ENCODE data around the gene PLCB3. TPM values are rescaled to one million over a fixed set of nuclear protein-coding genes. Genes with fewer than 3 reads are reported as not detected.

Gene PLCB3
- total RNA-seq, 1 donor from 2014 or later: 20.8 TPM

DNA sequence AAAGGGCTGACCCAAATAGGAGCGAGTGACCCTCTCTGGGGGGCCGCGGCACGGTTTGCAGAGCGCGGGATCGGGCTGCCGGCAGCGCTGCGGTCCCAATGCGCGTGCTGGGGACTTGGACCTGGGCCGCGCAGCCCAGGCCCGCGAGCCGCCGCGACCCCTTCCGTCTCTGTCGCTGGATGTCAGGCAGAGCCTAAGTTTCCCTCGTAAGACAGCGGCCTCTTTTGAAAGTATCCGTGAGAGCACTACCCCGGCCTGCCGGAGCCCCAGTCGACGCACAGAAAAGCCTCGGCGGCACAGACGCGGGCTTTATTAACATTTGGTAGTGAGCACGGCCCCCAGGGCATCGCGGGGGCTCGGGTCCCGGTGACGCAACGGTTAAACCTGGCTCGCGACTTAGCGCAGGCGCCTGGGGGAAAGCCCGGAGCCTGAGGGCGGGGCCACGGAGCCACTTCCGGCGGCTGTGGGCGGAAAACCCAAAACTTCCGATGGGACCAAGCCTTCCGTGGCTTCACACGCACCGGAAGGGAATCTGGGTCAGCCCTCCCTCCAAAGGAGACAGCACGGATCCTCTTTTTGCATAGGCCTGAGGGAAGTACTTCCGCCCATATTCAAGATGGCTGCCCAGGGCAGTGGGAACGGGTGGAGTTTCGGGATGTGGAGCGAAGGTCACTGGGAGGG is 18.4 kb downstream of the PLCB3 start:
- H3K27me3 ChIP-seq (ENCODE audit: control insufficient read depth, insufficient read depth, low read length): no peaks in the 10 kb centered on the region
- FAIRE-seq (no peak), DNase-seq (ENCODE audit: low read depth) (peak; percentile 98)
- TF ChIP-seq, protein P1, sequence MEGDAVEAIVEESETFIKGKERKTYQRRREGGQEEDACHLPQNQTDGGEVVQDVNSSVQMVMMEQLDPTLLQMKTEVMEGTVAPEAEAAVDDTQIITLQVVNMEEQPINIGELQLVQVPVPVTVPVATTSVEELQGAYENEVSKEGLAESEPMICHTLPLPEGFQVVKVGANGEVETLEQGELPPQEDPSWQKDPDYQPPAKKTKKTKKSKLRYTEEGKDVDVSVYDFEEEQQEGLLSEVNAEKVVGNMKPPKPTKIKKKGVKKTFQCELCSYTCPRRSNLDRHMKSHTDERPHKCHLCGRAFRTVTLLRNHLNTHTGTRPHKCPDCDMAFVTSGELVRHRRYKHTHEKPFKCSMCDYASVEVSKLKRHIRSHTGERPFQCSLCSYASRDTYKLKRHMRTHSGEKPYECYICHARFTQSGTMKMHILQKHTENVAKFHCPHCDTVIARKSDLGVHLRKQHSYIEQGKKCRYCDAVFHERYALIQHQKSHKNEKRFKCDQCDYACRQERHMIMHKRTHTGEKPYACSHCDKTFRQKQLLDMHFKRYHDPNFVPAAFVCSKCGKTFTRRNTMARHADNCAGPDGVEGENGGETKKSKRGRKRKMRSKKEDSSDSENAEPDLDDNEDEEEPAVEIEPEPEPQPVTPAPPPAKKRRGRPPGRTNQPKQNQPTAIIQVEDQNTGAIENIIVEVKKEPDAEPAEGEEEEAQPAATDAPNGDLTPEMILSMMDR (IDR thresholded peaks at IDR 0.05; ENCODE audit: insufficient read depth, low read length, severe bottlenecking): peak; percentile 10
- peak overlapping the region; percentile 73 for H3K4me3 ChIP-seq (ENCODE audit: low read depth, low read length)
- H3K36me3 ChIP-seq (ENCODE audit: control insufficient read depth, insufficient read depth, low read length): peaks cover 16% of the 10 kb centered on the region

DNA sequence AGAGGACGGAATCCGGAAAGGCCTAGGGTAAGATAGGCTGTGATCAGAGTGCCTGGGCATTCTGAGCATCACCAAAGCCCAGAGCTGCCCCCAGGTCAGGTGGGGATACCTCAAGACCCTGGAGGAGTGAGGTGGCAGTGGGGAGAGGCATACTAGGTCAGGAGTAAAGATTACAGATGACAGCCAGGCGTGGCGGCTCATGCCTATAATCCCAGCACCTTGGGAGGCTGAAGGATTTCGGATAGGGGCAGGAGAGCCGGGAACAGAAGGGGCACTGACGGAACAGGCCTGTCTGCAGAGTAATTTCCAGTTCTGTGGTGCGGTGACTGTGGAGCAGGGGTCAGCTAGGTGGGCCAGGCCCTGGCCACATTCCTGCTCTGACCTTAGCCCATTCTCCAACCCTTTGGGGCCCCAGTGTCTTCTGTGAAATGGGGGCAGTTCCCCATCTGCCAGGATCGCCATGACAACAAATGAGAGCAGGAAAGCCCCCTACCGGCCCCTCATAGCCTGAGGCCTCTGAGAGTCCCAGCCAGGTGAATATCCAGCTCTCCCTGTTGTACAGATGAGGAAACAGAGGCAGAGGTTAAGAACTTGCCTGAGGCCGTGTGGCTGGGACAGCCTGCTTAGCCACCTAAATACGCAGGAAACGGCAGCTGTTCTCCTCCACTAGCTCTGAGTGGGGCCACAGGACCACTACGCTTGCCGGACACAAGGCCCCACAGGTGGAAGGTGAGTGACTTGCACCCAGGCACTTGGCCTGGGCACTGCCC is 23.9 kb downstream of the PLCB3 start:
- TF ChIP-seq, protein P1 (IDR thresholded peaks at IDR 0.05; ENCODE audit: insufficient read depth, low read length, severe bottlenecking): no peak
- Histone ChIP-seq H3K4me3 (ENCODE audit: low read depth, low read length) (no peak overlapping the region), H3K36me3 (ENCODE audit: control insufficient read depth, insufficient read depth, low read length) (peaks cover 10% of the 10 kb centered on the region), H3K27me3 (ENCODE audit: control insufficient read depth, insufficient read depth, low read length) (no peaks in the 10 kb centered on the region)
- FAIRE-seq: no peak
- DNase-seq (ENCODE audit: low read depth): no peak

DNA sequence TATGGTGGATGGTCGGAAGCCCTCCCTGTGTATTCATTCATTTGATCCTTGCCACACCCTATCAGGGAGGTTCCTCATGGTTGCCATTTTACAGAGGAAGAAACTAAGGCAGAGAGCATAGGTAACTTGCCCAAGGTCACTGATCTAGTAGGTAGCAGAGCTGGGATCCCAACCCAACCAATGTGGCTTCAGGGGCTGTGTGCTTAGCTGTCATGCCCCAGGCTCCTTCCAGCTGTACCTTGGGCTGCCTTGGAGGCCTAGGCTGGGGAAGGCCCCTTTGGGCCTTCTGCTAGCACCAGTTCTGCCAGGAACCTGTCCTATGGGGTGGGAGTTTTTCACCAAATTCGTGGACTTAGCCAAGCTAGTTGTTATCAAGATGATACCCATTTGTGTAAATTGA is 24.5 kb downstream of the PLCB3 start:
- no peak for DNase-seq (ENCODE audit: low read depth)
- H3K27me3 ChIP-seq (ENCODE audit: control insufficient read depth, insufficient read depth, low read length): no peaks in the 10 kb centered on the region
- FAIRE-seq: no peak
- TF ChIP-seq, protein P1 (IDR thresholded peaks at IDR 0.05; ENCODE audit: insufficient read depth, low read length, severe bottlenecking): no peak
- peaks cover 10% of the 10 kb centered on the region for H3K36me3 ChIP-seq (ENCODE audit: control insufficient read depth, insufficient read depth, low read length)
- no peak overlapping the region for H3K4me3 ChIP-seq (ENCODE audit: low read depth, low read length)

DNA sequence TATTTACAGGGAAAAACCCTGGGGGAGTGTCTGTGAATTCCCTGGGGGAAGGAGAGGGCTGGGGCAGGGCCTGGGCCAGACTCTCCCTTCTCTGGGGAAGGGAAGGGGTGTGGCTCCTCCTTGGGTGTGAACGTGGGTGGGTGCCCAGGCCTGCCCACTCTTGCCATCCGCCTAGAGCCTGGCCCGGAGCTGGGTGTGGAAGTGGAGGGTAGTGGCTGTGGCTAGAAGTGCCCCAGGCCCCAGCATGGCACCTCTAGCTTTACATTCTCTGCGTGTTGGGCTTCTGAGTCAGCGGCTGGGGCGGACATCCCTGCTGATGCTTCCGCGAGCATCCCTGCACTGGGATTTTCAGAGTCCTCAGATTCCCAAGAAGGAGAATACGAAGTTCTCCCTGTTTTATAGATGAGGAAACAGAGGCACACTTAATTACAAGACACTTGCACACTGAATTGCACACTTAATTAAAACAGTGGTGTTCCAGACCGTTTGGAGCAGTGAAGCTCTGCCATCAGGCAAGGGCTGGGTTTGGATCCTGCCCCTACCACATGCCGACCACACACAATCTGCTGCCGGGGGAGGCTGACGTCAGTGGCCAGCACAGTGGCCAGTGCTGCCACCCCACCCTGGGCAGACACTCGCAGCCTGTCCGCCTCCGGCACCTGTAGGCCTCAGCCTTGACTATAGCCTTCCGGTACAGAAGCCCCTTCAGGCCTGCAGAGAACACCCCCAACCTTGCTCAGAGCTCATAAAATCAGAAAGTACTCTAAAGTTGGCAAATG is 25.5 kb downstream of the PLCB3 start:
- TF ChIP-seq, protein P1 (IDR thresholded peaks at IDR 0.05; ENCODE audit: insufficient read depth, low read length, severe bottlenecking): no peak
- DNase-seq (ENCODE audit: low read depth): peak; percentile 88
- Histone ChIP-seq H3K27me3 (ENCODE audit: control insufficient read depth, insufficient read depth, low read length) (no peaks in the 10 kb centered on the region), H3K36me3 (ENCODE audit: control insufficient read depth, insufficient read depth, low read length) (peaks cover 10% of the 10 kb centered on the region), H3K4me3 (ENCODE audit: low read depth, low read length) (no peak overlapping the region)
- no peak for FAIRE-seq

DNA sequence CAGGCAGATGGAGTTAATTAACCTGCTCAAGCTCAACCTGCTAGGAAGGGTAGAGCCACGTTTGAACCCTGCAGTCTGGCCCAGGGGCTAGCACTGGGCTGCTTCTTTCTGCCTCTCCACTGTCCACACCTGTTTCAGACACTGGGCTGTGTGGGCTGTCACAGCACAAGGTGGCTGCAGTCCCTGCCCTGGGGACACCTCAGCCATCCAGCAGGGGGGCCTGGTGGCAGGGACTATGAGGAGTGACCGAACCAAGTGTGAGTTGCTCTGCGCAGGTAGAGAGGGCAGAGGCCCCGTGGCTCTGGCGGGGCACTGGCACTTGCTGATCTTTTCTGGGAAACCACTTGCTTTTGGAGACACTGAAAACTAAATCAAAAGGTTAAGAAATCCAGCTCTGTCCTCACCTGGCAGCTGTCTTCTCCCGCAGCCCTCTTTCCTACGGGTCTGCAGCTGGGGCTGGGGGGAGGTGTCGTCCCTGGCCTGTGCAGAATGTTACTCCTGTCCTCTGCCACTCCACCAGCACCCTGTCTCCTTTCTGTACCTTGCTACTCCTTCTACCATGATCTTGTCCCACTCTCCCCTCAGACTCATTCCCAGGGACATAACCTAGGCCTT is 27.4 kb downstream of the PLCB3 start:
- TF ChIP-seq, protein P1 (IDR thresholded peaks at IDR 0.05; ENCODE audit: insufficient read depth, low read length, severe bottlenecking): no peak
- FAIRE-seq: no peak
- H3K27me3 ChIP-seq (ENCODE audit: control insufficient read depth, insufficient read depth, low read length): no peaks in the 10 kb centered on the region
- DNase-seq (ENCODE audit: low read depth): no peak
- H3K36me3 ChIP-seq (ENCODE audit: control insufficient read depth, insufficient read depth, low read length): peaks cover 16% of the 10 kb centered on the region
- H3K4me3 ChIP-seq (ENCODE audit: low read depth, low read length): no peak overlapping the region

Measured in bronchial epithelial cell (primary cell).